Stimulated activated CD8-positive, alpha-beta memory T cell treated with anti-CD3 and anti-CD28 coated beads, Interleukin-4, amount 100 ng/mL, for 48 hours (primary cell): ENCODE data around the gene HIGD1A.

ENCODE experiments used
- DNase-seq: peaks from one replicate; pipeline ENCODE4 v3.0.0-alpha.2; 2020

Gene HIGD1A

DNA sequence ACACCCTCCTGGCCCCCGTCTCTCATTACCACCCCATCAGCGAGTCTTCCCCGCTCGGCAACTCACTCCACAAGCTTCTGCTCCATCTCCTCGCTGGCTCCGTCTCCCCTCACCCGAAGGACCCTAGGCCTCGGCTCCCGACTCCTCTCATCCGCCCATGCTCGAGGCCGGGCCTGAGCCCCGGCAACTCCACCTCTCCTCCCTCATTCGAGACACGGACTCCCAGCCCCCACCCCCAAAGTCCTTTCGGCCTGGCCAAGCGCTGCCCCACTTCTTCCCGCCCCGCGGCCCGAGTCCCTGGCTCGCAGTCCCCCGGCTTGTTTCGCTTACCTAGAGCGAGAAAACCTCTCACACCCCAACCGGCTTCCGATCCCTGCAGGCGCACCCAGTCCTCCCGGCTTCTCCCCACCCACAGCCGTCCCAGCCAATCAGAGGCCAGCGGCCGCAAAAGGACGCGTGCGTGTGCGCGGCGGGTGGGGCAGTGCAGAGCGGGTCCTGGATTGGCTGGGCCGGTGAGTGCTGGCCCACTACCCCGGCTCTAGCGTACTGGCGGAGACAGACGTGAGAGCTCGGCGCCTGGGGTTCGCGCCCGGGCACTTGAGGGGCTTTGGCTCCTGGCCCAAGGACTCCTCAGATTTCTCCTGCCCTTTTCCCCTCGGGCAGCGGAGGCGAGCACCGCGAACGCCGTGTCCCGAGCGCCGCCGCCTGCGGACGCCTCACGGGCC lies at the start of gene HIGD1A:
Gene HIGD1A, minus strand, starts transcription at position 385 of the 725 bp plus-strand sequence. CDS start 10,237 bp downstream, outside the sequence.
- peak; percentile 94 for DNase-seq

- DNase-seq: no peak
Measured at GRCh38 chr3:42853739-42854302, 49.5 kb upstream of the HIGD1A start.

DNA sequence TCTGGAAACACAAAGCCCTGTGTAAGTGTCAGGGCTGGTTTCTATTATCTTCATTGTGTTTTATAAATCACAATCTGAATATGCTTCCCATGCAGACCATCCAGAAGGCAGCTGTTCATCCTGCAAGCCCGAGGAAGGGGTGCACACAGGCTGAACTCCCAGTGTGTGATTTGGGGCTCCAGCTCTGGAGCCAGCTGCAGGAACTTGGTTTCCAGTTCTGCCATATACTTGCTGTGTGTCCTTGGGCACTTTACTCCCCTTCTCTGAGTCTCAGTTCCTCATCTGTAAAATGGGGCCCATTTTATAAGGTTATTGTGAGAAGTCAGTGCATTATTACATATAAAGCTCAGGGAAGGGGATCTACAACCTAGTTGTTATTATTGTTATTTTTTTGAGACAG lies 48.8 kb upstream of the HIGD1A start:
- DNase-seq: no peak

DNA sequence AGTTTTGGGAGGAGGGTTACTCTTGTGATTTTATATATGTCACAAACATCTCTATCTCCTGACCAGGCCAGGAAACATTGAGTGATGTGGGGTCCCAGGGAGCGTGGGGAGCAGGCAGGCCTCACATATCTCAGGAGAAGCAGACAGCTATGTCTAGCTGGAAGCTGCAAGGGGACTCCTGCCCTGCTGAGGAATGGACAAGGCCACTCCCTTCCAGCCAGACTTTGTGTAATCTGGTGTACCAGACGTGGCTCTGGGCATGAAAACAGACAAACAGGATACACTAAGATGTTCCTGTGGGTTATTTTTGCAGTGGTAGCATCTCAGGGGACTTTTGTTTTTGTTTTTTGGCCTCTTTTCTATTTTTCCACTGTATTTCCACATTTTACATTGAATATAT lies 48.2 kb upstream of the HIGD1A start:
- no peak for DNase-seq

GRCh38 chr3:42851228-42851834 lies 47.0 kb upstream of the HIGD1A start:
- DNase-seq: no peak

- DNase-seq: no peak
Measured at GRCh38 chr3:42850263-42850662, 46.0 kb upstream of the HIGD1A start.

DNA sequence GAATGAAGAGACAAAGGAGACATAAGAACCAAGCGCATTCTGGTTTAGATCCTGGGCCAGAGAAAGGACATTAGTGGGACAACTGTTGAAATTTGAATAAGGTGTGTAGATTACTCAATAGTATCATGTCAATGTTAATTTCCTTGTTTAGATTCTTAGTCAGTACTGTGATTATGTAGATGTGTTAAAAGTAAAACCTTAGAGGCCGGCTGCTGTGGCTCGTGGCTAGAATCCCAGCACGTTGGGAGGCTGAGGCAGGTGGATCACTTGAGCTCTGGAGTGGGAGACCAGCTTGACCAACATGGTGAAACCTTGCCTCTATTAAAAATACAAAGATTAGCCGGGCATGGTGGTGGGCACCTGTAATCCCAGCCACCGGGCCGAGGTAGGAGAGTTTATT lies 44.7 kb upstream of the HIGD1A start:
- DNase-seq: no peak

DNA sequence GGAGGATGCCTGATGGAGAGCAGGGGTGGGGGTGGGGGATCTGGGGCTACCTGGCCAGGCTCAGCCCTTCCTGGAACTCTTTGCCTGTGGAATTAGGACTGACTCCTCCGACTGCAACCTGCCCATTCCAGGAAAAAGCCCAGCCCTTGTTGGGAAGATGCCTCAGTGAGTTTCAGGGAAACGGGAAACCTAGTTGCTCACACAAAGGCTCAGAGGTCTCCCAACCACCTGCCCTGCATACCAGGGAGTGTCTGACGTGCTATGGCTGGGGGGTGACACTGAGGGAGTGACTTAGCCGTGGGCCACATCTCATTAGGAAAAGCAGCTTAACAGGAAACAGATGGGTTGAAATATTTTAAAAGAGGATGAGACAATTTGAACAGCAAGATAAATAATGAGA lies 43.4 kb upstream of the HIGD1A start:
- DNase-seq: no peak

- DNase-seq: no peak
Measured at GRCh38 chr3:42846685-42847522, 42.6 kb upstream of the HIGD1A start.

DNA sequence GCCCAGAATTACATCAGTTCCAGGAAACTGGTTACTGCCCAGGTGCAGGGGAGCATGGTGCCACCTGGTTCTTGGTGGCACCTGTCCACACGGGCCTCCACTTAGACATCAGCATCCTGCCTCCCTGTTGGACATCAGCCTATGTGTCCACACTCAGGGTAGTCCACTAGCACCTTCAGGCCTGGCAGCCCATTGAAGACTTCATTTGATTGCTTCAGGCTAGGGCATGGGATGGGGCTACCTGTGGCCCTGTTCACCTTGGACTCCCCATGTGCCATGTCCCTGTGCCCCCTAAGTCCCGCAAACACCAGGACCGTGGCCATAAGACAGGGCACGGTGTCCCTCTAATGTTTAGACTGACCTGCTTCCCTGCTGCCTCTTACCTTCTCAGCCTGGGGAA lies 40.5 kb upstream of the HIGD1A start:
- DNase-seq: no peak

- DNase-seq: no peak
Measured at GRCh38 chr3:42844412-42844713, 40.1 kb upstream of the HIGD1A start.

DNA sequence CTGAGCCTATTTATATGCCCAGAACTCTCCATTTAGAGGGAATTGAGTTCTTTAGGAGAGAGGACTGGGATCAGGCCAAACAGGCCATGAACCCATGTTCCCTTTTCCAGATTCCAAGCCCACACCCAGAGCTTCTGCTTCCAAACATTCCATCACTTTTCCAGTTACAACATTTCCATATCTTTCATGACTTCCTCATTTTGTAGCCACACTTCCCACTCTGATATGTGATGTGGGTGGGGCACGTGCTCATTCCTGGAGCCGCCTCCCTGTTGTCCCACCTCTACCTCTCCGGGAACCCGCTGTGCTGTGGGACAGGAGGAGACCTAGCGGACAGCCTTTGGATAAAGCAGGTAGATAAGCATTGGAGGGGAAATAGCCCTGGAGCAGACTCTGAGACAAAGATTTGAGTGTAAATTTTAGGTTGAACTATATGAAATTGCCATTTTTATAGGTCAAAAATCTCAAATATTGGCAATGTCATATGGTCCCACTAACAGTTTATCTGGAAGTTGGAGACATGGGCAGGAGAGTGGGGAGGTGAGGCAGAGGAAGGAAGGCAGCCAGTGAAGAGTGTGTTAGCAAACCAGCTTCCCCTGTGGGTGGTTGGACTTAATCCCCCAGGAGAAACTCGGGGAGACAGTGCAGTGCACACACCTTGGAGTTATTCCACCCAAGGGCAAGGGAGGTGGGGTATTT lies 39.6 kb upstream of the HIGD1A start:
- DNase-seq: no peak

DNA sequence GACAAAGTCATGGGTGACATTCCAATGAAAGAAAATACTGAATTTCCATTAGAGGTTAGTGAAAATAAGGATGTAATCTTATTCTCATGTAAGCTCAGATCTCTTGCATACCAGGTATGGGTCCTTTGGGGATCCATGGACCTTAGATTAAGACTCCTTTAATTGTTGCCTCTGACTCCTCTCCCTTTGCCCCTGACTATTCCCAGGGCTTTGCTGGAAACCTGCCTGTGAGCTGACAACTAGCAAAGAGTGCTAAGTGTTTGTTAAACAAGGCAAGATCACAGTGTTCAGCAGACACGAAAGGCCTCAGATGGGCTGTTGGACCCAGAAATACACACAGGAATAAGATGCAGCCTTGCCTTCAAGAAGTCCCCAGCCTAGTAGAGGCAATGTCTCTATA lies 37.0 kb upstream of the HIGD1A start:
- no peak for DNase-seq

DNA sequence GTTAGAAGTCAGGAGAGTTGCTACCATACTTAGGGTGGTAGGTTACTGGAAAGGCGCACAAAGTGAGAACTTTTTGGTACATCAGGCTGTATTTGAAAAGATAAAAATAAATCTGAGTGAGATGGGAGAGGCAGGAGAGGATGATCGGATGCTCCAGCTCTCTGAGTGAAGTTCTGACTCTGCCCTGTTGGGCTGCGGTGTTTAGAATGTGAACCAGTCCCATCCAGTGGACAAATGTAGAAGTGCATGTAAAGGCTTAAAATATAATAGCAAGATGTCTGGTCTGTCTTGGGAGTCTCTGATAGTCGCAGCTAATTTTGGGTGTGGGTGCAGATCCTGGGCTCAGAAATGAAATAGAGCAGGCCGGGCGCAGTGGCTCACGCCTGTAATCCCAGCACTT lies 35.3 kb upstream of the HIGD1A start:
- peak; percentile 30 for DNase-seq

- no peak for DNase-seq
Measured at GRCh38 chr3:42838571-42838970, 34.3 kb upstream of the HIGD1A start.

DNA sequence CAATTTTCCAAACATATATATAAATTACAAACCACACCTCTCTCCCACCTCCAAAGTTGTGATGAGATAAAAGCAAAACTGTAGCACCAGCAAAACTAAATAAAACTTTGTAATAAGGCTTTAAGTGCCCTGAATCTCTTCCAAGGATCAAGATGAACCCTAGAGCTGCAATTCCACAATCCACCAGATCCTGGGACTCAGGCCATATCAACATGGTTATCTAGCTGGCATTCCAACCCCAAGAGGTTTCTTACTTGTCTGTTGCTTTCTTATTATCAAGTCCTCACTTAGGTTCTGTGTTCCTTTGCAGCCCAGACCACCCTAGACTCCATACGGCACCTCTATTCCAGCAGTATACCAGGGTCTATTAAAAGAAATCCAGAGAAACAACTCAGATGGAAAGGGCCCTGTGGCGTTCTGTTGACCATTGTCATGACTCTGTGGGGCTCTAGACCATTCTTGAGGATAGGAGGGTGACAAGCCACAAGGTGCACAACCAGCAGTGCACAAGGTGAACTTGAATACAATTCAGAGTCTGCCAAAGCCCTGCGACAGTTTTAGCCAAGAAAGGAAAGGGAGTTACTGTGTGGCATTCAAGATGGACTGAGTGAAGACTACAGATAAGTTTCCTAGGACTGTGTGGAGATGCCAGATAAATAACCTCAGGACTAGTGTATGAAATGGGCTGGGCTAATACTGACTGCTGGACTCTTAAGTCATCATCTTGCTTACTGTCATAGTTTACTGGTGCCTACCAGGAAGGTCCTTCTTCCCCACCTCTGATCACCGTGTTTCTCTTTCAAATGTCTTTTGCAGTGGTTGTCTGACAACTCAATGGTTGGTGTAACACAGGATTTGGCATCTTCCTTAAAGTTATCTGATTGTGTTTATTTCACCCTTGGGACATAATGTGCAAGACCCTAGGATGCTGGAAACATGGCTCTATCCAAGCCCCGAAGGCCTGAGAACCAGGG lies 32.1 kb upstream of the HIGD1A start:
- DNase-seq: no peak

DNA sequence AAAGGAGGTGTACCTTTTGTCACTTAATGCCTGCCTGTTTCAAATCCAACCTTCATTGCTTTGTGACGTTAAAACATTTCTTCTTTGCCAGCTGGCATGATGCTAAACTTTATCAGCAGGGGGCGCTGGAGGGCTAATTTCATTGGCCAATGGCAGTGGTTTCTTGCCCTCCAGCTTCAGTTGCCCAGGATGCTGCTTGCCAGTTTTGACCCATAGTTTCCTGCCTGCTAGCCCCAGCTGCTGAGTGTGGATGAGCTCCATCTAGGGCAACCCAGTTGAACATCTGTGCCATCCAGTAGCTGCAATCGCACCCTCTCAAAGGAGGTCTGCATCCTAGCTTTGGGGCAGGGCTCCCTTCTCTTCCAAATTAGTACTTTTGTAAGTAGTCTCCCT lies 27.0 kb upstream of the HIGD1A start:
- peak; percentile 92 for DNase-seq

DNA sequence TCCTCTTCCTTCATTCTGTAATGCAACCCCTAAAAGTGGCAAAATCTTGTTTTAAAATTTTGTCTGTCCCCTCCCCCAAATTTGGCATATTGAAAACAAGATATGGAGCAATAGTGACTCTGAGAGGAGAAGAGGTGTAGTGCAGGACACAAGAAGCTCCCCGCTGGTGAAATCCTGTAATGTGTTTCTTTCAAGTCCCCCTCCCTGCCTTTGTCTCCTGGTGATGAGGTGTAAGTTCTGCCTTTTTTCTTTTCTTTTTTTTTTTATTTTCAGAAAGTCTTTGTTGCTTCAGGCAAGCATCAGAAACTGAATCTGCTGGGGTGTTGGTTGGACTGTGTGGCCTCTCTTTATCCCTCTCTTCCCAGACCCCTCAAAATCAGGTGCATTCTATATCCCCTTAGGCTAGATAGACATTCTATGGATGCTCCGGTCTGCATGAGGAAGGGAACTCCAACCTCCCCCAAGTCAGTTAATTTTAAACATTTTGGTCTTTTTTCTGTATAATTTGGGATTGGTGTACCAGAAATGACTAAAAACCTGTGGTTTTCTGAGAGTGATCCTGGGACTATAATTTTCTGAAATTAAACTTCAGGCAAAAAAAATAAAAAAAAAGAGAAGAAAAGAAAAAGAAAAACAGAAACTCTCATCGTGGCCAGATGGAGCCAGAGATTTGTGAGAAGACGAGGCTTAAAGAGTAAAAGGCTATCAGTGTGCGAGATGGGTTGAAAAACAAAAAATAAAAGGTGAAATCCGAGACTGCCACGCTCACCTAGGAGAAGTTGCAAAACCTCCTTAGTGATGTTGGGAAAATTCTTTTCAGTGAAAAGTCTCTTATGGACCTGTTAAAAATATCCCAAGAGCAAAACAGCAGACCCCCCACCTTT lies 26.4 kb upstream of the HIGD1A start:
- DNase-seq: no peak

DNA sequence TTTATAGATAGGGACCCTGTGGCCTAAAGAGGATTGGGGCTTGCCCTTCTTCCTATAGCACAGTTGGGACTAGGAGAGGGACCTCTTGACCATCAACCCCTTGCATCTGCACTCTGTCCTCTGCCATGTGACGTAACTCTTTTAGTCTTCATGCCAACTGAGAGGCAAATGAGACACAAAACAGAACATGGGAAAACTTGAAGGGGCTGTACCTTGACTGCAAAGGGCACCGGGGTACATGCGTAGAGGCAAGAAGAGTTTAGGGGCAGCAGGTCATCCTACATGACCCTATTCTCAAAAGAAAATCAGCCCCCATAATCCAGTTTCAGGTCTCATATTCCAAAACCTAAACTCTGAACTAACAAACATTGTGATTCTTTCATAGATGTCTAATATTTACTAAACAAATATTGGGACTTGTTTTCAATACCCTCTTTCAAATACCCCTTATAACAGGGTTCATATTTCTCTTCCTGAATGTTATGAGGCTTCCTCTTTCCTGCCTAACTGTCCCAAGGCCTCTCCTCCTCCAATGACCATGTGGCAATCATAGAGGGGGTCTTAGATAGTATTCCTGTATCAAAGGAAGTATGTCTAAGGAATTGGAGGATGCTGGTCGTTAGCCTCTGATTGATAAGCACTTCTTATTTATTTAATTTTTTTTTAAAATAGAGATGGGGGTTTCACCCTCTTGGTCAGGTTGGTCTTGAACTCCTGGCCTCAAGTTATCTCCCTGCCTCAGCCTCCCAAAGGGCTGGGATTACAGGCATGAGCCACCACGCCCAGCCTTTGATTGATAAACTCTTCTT lies 25.5 kb upstream of the HIGD1A start:
- DNase-seq: no peak

GRCh38 chr3:42829083-42829627 lies 24.9 kb upstream of the HIGD1A start:
- no peak for DNase-seq
